Measurements from ENCODE around the gene CWC27.

DNA sequence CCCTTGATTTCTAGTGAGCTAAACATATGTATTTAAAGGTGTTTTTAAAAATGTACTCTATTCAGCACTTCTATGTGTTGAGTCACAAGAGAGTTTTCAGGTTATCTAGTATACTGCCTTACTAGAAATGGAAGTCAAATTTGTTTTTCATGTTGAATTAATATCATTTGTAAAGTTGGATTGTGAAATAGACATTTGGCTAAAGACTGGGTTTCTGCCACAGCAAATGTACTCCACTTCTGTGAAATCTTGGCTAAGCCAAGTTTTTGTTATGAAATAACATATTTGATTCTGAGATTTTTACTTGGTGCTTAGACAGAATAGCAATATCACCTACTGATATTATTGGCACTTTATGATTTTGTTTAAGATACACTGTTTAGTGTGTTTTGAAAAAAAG is 106.0 kb downstream of the CWC27 start:
- no peak for TF ChIP-seq POLR2A (IDR thresholded peaks at IDR 0.05; ENCODE audit: low read depth, low read length)
- no peak for TF ChIP-seq POLR2AphosphoS5 (IDR thresholded peaks at IDR 0.05; ENCODE audit: low read depth, low read length)
- no peak for TF ChIP-seq SPI1 (IDR thresholded peaks at IDR 0.05; ENCODE audit: low read depth, low read length)
- TF ChIP-seq TAF1 (IDR thresholded peaks at IDR 0.05; ENCODE audit: low read depth, low read length): no peak
- TF ChIP-seq POU2F2 (IDR thresholded peaks at IDR 0.05; ENCODE audit: low read depth, low read length): no peak
- TF ChIP-seq PAX5 (IDR thresholded peaks at IDR 0.05; ENCODE audit: insufficient read depth, low read length, severe bottlenecking): no peak
